ENCODE results near the gene SACM1L.
A peak's percentile ranks its signal among the peaks of the same experiment; 100 is the strongest.

SACM1L gene, protein sequence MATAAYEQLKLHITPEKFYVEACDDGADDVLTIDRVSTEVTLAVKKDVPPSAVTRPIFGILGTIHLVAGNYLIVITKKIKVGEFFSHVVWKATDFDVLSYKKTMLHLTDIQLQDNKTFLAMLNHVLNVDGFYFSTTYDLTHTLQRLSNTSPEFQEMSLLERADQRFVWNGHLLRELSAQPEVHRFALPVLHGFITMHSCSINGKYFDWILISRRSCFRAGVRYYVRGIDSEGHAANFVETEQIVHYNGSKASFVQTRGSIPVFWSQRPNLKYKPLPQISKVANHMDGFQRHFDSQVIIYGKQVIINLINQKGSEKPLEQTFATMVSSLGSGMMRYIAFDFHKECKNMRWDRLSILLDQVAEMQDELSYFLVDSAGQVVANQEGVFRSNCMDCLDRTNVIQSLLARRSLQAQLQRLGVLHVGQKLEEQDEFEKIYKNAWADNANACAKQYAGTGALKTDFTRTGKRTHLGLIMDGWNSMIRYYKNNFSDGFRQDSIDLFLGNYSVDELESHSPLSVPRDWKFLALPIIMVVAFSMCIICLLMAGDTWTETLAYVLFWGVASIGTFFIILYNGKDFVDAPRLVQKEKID

DNA sequence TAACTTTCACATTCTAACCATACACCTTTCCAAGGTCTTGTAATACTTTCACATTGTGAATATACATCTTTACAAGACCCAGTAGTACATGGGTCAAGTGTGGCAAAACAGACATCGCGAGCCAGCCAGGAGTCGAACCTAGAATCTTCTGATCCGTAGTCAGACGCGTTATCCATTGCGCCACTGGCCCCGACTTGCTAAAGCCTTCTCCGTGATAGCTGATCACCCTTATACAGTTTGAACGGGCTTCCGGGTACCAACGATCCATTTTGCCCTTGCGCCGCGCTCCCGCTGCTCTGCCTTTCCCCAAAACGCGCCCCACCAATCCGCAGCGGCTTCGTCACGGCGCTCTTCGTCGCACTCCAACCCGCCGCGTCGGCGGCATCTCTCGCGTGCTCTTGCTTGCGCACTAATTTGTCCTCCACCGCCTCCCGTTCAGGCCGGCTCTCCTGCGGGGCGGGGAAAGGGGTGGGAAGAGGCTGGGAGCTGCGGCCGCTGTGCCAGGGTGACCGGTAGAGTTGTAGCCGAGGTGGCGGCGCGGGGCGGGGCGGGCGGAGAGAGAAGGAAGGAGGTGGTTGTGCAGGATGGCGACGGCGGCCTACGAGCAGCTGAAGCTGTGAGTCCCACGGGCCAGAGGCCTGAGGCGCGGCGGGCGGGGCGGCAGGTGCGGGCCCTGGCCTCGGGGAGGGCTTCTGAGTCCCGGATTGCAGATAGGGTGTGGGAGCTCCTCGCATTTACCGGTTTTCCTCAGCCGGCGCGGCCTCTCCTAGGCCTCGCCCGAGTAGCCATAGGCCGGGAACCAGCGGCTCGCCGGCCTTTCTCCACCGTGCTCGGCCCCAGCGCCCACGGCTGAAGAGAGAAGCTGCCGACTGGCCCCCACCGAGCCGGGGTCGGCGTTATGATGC is at the start of gene SACM1L:
SACM1L (plus strand) TSS at position 515 of the 905 bp plus-strand sequence; CDS start at position 585, 70 bp downstream.
- peak; percentile 97 for DNase-seq

DNA sequence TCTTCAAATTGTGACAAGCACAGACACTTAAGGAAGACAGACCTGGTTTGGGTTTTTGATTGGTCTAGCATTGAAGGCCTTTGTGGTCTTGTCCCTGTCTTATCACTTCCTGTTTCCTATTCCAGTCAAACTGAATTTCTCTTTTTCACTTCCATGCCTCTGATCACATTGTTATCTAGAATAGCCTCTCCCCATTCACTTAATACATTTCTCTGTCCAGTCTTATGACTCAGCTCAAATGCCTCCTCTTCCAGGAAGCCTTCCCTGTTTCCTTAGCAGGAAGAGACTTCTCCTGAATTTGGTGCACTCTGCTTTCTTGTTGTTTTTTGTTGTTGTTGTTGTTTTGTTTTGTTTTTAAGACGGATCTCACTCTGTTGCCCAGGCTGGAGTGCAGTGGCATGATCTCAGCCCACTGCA is 49.1 kb upstream of the SACM1L start:
- no peak for DNase-seq

DNA sequence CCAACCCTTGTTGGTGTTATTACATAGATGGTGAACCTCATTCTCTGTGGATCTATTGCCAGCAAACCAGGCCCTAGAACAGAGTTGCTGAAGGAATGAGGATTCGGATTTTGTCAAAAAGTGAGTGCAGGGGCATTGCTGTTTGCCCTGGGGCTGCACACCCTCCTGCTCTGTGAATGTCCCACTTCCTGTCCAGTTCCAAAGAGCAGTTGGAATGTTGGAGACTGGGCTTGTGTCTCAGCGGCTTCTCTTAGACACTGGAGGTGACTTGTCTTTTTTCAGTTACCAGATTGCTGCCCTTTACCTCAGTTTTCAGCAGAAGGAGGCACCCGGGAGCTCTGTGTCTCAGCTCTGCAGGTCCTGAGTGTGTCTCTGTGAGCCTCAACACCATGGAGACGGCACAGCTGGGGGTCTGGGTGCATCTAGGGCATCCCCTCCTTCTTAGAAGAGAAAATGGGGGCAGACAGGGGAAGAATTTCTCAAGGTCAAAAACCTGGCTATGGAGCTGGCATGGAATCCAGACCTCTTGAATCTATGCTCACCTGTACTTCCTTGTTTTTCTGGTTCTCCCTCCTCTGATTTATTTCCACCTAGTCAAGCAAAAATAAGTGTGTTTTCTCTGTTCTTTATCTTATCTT is 48.4 kb upstream of the SACM1L start:
- peak; percentile 88 for DNase-seq

DNA sequence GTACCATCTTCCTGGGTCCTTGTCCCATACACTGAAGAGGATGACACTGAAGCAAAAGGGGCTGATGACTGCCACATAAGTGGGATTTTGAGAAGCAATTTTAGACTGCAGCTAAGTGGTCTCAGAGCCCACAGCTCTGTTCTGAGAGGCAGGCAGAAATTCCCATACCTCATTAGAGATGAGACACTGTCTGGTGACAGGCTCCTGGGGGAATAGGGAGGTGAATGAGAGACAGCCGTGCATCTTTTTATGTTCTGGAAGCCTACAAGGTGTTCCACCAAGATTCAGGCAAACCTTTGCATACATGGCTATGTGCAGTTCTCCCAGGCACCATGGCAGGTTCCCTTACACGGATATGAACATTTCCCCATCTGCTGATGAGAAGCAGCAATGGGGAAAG is 47.4 kb upstream of the SACM1L start:
- no peak for DNase-seq

DNA sequence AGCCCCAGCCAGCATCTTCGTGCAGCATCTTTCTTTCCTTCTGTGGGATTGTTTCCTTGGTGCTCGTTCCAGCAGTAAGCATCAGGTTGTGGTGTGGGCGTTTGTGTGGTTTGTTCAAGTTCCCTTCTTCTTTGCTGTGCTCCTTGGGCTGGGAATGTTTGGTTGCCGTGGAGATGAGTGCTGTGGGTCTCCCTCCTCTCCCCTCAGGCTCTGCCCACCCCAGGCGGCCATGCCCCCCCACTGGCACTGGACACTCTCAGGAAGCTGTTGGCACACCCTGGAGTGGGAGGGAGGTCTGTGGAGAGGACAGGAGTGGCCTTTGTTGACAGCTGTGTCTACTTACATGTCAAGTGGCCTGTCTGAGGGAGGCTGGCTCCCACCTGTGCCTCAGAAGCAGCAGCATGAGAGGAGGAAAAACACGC is 46.5 kb upstream of the SACM1L start:
- DNase-seq = peak; percentile 83

DNA sequence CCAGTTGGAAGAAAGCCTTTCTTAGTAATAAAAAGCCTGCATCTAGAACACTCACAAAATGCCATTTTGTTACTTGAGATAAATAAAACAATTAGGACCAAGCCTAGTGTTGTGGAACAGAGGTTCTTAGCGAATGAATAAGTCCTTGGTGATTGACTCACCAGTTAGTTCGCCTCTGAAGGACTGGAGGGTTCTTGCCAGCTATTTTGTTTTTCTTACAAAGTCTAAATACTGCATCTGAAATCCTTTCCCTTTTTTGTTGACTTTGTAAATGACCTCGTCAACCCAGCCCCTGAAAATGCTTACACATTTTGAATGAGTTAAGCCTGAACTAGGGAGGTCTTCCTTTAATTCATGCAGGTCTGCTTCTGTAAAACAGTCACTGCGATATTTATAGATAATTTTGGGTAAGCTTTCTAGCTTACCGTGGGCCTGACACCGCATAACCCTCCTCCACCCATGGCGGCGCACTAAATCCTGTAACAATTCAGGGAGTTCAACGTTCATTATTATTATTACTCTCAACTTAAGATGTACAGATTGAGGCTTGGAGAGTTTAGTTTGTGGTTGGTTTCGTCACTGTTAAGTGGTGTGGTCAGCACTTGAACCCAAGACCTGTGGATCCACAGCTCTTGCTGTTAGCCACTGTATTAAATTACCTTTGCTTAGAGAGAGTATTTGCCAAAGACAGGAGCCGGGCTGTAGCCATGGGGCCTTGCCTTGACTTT is 45.0 kb upstream of the SACM1L start:
- peak; percentile 11 for DNase-seq

DNA sequence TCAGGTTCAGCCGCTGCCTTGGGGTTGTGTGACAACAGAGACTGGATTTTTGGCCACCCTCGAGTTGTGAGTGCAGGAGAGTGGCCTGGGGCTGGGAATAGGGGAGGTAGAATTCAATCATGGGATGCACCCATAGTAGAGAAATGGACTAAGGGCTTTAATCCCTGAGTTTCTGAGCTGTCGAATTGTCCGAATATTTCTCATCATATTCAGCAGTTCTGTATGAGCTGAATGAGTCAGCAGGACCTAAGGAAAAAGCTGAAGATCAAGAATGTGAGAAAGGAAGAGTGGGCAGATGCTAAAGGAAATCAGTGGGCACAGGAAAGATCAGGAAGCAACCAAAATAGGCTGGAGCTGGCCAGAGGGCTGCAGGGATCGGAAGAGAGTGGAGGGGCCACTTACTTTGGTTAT is 44.4 kb upstream of the SACM1L start:
- DNase-seq = no peak

DNA sequence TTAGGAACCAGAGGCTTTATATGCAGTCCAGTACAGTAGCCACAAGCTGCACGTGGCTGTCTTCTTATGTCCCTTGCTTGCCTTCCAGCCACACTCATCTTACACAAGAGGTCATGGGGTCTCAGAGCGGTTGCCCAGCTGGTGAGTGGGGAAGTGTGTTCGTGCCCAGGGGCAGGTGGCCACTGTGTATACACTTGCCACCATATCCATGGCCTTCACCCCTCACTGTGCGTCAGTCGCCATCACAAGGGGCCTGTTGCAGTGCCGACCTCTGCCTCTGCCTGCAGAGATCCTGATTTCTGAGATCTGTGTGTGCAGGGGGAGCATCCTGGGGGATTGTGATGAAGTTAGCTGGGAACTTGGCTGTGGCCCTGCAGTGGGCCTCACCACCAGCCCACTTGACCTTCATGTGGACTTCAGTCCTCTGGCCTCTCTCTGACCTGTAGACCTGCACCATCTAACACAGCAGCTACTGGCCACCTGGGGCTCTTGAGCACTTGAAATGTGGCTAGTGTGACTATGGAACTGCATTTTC is 43.1 kb upstream of the SACM1L start:
- no peak for DNase-seq

DNA sequence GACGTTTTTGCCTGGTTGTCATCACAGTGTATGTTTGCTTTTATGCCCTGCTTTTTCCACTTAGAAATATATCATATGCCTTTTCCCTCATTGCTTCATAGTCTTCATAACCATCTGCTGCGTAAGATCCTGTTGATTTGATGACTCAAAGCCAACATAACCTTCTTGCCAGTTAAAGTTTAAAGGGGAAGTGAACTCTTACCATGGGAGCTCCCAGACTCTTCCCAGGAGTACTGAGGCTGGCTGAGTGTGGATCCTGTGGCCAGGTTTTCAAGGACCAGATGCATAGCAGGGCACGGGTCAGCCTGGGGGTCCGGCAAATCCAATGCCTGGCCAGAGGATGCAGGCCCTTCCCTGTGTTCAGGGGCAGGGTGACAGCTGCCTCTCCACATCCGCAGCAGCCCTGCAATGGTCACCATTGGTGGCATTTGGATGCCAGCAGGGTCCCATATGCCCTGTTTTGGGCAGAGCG is 42.0 kb upstream of the SACM1L start:
- peak; percentile 7 for DNase-seq

DNA sequence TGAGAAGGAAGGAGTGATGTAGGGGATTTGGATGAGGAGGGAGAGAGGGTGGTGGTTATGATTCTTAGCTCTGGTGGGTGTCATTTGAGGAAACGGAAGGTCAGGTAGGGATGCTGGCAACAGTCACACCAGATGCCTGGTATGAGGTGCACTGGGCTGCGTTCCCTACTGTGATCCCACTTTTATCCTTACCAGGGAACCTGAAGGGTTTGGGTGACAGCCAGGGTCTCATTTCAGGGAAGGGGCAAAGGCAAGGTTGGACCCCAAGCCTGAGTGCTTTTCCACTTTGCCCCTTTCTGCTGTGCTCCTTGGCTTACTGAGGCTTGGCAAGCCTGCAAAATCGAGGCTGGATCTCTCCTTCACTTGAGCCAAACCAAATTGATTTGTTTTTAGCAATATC is 36.0 kb upstream of the SACM1L start:
- DNase-seq = no peak

DNA sequence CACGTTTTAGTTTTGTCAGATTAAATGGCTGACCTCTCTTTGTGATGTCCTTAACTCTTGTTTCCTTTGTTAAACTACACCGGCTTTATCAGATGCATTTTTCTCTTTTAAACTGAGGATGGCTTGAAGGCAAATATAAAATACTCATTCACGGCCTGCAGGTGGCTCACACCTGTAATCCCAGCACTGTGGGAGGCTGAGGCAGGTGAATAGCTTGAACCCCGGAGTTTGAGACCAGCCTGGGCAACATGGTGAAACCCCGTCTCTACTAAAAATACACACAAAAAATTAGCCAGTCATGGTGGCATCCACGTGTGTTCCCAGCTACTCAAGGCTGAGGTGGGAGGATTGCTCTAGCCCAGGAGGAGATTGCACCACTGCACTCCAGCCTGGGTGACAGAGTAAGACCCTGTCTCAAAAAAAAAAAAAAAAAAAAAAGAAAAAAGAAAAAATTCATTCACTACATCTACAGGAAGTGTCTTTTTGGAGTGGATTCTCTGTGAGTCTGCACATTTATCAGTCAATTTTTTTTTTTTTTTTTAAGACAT is 34.7 kb upstream of the SACM1L start:
- no peak for DNase-seq

DNA sequence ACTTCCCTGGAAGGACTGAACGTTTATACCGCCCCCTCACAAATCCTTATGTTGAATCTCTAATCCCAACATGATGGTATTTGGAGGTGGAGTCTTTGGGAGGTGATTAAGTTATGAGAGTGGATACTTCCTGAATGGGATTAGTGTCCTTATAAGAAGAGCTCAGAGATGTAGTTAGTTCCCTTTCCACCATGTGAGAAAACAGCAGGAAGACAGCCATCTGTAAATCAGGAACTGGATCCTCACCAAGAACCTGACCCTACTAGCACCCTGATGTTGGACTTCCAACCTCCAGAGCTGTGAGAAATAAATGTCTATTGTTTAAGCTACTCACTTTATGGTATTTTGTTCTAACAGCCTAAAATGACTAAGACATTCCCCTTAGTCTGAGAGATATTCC is 33.3 kb upstream of the SACM1L start:
- no peak for DNase-seq

DNA sequence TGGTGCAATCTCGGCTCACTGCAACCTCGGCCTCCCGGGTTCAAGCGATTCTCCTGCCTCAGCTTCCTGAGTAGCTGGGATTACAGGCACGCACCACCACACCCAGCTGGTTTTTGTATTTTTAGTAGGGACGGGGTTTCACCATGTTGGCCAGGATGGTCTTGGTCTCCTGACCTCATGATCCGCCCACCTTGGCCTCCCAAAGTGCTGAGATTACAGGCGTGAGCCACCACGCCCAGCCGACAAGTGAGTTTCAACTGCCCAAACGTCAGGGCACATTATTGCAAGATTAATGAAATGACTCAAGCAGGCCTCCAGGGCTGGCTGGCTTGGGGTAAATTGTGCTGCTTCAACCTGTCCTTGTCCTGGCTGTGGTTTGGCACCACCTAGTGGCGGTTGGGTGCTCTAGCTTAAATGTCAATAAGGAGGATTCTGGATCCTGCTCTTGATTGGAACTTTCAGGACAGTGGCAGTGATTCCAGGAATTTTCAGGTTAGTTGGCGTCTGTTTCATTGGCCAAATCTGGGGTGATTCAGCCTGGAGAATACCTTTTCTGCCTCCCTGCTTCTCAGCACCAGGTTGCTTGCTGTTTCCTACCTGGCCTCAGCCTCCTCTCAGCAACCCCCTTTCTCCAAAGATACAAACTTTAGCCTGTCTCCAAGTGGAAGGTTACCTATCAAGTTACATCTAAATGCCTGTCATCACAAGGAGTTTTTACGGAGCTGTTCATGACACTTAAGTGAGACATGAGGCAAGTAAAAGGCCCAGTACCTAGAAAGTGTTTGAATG is 32.4 kb upstream of the SACM1L start:
- peak; percentile 89 for DNase-seq

DNA sequence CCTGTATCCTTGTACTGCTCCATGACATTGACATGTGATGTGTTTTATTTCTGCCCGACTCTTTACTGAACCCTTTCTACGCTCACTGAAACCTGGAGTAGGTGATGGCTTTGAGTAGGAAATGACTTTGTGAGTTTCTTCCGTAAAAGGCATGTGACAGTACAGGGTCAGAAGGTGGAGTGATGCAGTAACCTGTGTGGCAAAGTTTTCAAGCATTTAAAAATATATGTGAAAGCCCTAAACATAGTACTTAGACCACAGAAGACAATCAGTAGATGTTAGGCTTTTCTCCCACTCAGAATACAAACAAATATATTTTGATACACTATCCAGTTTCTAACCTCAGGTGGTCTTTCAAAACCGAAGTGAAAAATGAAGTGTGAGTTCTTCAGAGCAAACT is 31.3 kb upstream of the SACM1L start:
- no peak for DNase-seq

DNA sequence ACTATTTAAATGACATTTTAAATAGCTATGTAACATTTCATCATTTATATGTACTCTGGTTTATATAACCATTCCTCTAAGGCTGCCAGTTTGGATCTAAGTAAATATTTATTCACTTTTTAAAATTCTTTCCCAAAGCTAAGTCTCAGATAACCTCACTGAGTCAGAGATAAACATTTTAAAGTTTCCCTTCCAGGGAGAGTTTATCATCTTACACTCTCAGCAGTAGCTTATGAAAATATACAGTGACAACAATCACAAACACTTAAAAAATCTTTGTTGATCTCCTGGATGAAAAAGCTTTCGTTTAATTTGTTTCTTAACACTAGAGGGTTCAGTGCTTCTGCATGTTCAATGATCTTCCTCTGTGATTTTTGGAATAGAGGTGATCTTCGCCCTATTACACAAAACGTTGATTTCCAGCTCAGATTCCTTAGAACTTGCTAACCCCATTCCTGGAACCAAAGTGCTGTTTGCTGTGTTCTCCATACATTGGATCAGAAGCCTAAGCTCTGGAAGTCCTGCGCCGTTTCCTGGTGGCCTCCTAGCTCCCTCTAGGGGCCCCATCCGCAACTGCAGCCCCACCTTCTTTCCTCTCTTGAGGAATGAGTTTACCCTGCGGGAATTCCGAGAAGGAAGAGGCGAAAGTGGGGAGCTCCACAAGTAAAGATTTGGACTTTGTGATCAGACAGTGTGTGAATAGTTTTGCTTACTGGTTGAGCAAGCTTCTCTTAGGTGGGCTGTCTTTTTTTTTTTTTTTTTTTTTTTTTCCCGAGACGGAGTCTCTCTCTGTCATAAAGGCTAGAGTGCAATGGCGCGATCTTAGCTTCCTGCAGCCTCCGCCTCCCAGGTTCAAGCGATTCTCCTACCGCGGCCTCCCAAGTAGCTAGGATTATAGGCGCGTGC is 29.3 kb upstream of the SACM1L start:
- DNase-seq = peak; percentile 37

DNA sequence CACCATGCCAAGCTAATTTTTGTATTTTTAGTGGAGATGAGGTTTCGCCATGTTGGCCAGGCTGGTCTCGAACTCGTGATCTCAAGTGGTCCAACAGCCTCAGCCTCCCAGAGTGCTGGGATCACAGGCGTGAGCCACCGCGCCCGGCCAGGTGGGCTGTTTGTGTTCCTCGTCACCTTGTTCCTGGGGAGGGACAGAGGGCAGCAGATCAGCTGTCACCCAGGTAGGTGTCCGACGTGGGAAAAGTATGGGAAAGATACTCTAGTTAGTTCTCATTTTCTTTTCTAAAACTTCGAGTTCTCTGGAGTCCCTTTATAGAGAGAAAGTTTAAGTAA is 28.7 kb upstream of the SACM1L start:
- DNase-seq = no peak

DNA sequence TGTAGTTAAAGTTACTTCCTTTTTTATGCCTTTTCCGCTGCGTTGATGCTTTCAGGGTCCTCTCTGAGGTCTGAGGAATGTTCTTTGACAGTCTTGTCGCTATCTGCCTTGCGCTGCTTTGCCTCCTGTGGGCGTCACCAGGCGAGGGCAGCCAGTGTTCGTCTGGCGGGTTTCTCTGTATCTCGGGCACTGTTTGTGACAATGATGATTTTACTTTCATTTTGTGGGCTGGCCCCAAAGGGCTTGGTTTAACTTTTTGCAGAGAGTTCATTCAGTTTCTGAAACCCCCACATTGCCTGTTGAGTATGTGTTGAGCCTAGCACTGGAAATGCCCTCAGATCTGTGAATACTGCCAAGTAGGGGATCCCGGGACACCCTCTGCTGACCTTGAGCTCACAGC is 24.6 kb upstream of the SACM1L start:
- no peak for DNase-seq

DNA sequence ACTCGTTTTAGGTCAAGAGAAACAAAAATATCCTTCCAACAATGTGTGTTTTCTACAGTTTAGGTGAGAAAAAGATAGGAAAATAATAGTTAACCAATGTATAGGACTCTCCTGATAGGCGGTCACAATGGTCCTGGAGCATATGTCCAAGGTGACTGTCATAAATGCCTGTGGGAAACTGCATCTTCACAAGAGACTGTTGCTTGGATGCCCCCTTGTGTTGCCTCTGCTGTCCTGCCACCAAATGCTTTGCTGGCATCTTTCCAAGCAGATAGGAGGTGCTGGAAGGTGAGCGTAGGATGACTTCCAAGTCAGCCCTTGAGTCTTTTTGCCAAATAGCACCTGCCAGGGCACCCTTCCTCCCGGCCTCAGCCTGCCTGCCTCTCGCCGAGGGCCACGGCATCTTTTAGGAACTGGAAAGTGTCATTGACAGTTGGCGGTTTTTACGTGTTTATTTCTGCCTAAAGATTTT is 24.1 kb upstream of the SACM1L start:
- DNase-seq = peak; percentile 92

DNA sequence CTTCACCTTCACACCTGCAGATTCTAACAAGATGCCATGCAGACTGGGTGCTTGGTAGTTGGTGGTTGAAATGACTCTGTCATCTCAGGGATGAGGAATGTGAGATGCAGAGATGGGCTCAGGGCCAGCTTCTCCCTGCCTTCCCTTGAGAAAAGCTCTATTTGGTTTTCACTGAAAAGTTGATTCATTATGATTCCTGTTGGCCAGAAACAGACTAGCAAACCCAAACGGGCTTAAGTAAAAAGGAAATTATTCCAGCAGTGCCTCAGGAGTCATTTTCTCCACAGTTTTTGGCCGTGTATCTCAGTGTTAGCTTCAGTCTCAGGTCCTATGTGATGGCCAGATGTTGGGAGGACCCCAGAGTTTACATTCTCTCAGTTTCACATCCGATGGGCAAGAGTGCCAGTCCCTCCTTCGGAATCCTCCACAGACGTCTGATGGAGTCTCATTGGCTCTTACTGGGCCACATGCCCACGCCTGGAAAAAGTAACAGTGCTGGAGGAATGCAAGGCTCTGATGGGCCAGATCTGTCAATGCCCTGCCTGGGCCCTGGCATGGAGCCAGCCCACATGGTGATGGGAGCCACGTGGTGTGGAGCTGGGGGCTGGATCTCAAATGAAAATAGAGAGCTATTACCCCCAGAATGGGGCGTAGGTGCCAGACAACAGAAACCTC is 22.3 kb upstream of the SACM1L start:
- DNase-seq = no peak

Measured in NCI-H2029 treated with DMSO at 0.1 percent for 48 hours (cell line).